Fibroblast of lung (primary cell): ENCODE measurements around the gene CARMIL1.

ENCODE experiments used
- EZH2 ChIP-seq: IDR thresholded peaks from 2 replicates; pipeline ENCODE4 v1.5.1; 2012; ENCODE audit warnings: low read length, control low read depth, mild to moderate bottlenecking; ENCODE audit errors: missing control alignments
- TF ChIP-seq, protein P1 (sequence below), 2 donors: IDR thresholded peaks in 1 of 2; conservative IDR thresholded peaks in 1 of 2; 1 replicate in 1 of 2; 2 replicates in 1 of 2; pipeline ENCODE4 v1.5.1; 2011 to 2012; ENCODE audit warnings: low read length in 2 of 2, control low read depth in 1 of 2, inconsistent platforms in 1 of 2, low read depth in 1 of 2, mild to moderate bottlenecking in 1 of 2

DNA sequence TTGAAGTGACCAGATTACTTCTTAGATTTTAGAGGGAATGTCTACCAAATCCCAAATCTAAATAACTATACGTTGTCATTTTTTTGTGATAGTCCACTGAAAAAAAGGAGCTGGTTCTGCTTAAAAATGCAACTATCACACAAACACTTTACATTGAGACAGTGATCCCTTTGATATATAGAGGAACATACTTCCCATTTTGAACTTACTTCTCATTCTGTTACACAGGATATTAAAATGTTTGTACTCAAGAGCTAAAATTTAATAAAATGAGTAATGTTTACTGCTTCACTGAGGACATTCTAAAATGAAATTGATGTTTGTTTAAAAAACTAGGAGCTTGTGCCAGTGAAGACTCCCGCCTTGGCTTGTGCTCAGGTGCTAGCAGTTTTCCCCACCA lies 174.1 kb downstream of the CARMIL1 start:
- TF ChIP-seq, protein P1, sequence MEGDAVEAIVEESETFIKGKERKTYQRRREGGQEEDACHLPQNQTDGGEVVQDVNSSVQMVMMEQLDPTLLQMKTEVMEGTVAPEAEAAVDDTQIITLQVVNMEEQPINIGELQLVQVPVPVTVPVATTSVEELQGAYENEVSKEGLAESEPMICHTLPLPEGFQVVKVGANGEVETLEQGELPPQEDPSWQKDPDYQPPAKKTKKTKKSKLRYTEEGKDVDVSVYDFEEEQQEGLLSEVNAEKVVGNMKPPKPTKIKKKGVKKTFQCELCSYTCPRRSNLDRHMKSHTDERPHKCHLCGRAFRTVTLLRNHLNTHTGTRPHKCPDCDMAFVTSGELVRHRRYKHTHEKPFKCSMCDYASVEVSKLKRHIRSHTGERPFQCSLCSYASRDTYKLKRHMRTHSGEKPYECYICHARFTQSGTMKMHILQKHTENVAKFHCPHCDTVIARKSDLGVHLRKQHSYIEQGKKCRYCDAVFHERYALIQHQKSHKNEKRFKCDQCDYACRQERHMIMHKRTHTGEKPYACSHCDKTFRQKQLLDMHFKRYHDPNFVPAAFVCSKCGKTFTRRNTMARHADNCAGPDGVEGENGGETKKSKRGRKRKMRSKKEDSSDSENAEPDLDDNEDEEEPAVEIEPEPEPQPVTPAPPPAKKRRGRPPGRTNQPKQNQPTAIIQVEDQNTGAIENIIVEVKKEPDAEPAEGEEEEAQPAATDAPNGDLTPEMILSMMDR (conservative IDR thresholded peaks at IDR 0.05 in 1 of 2, IDR thresholded peaks at IDR 0.05 in 1 of 2; ENCODE audit: low read depth in 1 of 2, low read length in 2 of 2): no peak
- no peak for TF ChIP-seq EZH2
